HG03135 (cell line): ENCODE data around the gene SNX15.
"Not testable (repeated sequence)": the region's sequence is repeated elsewhere in the genome, so short reads cannot be mapped to it uniquely, and the experiment has no call there.

Source experiments
- ATAC-seq: cut with Tn5 transposase; IDR thresholded peaks from one replicate; pipeline ENCODE4 v1.9.1; 2021; ENCODE audit warnings: mild to moderate bottlenecking, moderate library complexity; ENCODE audit not compliant: unreplicated experiment

The SNX15 gene

DNA sequence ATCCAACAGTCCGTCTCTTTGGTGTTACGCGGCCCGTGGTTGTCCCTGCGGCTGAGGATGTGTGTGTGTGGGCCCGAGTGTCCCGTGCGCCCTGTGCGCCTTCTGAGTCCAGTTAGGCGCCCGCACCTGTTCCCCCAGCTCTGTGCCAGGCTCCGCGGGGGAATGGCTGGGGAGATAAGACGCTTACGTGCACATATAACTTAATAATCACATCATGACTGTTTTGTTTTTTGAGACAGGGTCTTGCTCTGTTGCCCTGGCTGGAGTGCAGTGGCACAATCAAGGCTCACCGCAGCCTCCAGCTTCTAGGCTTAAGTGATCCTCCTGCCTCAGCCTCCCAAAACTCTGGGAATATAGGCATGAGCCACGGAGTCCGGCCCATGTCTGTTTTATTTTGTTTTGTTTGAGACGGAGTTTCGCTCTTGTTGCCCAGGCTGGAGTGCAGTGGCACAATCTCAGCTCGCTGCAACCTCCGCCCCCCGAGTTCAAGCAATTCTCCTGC is 12.5 kb upstream of the SNX15 start:
- ATAC-seq, result no peak

DNA sequence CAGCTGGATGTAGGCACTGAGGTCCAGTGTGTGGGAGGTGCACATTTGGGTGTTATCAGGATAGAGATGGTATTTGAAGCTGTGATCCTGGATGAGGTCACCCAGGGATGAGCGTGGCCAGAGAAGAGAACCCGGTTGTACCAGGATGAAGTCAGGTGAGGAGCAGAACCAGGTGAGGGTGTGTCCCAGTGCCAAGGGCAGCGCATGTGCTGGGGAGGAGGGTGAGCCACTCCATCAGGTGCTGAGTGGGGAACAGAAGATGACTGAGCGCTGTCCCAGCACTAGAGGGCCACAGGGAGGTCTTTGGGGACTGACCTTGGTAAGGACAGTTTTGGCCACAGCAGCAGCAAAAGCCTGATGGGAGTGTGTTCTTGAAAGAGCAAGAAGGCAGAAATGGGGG is 10.5 kb upstream of the SNX15 start:
- ATAC-seq, result no peak

- no peak for ATAC-seq
These were observed 9.3 kb upstream of the SNX15 start for GRCh38 chr11:65017937-65018336.

DNA sequence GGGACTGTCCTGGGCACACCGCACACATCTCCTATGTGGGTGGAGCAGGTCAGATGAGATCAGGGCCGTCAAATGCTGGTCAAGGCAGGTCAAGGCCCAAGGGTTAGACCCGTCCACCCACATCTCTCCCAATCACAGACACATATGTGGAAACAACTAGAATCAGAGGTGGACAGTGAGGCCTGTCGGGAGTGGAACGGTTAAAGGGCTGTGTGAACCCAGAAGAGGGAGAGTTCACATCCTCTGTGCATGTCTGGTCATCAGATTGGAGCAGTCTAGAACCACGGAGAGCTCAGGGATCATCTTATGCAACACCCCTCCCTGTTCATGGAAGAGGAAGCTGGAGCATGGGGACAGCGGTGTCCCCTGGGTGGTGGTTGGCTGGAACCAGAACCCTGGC is 7.4 kb upstream of the SNX15 start:
- ATAC-seq, result no peak

DNA sequence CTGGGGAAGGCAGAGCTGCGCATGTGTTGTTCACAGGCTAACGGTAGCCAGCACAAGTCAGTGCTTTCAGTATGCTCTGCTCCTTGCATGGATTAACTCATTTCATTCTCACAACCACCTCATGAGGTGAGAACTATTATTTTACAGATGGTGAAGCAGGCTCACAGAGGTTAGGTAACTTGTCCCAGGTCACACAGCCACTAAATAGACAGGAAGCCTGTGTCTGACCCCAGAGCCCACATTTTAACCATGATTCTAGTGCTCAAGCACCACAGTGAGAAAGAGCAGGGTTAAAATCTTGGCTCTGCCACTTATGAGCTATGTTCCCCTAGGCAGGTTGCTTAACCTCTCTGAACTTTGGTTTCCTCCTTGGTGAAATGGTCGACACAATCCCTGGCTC is 6.2 kb upstream of the SNX15 start:
- no peak for ATAC-seq

- no peak for ATAC-seq
These were observed 5.7 kb upstream of the SNX15 start for GRCh38 chr11:65021509-65021908.

GRCh38 chr11:65023502-65023901 is 3.7 kb upstream of the SNX15 start:
- ATAC-seq, result not testable (repeated sequence)

GRCh38 chr11:65026810-65027209 is 429 bp upstream of the SNX15 start:
- ATAC-seq, result no peak

GRCh38 chr11:65032216-65032615 is 5.0 kb downstream of the SNX15 start:
- no peak for ATAC-seq

DNA sequence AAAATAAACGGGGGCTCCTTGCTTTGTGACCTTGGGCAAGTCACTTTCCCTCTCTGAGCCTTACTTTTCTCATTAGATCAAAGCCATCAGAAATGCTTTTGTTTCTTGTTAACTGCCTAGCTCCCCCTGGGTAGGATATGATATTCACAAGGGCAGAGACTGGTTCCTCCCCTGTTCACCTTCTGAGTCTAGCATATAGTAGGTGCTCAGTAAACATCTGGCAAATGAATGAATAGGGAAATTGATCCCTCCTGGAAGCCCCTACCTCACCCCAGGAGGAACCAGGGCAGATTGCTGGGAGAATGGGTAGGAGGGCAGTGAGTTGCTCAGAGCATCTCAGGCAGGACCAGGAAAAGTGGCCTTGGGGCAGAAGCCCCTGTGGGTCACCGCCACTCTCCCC is 7.2 kb downstream of the SNX15 start:
- no peak for ATAC-seq

DNA sequence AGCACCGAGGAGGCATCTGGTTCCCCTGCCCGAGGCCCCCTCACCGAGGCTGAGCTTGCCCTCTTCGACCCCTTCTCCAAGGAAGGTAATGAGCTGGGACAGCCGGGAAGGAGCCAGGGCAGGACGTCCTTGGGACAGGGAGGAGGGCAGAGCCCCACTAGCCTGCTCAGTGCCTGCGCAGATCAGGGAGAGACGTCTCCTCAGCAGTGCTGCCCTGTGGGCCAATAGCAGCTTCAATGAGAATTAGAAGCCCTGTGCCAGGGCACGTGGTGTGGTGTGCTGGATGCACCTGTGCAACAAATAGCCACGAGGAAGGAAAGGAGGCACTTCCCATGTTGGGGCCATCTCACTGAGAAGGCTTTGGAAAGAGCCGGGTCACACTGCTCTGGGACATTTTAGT is 8.3 kb downstream of the SNX15 start:
- ATAC-seq, result no peak

GRCh38 chr11:65036931-65037330 is 9.7 kb downstream of the SNX15 start:
- ATAC-seq, result no peak

GRCh38 chr11:65040520-65040846 is 13.2 kb downstream of the SNX15 start:
- ATAC-seq, result no peak

- peak; percentile 86 for ATAC-seq
These were observed 13.8 kb downstream of the SNX15 start, which contains the start of gene SAC3D1 for GRCh38 chr11:65040847-65041622. Gene SAC3D1 (plus strand): TSS chr11:65041210. CDS start chr11:65041293, 83 bp downstream.

DNA sequence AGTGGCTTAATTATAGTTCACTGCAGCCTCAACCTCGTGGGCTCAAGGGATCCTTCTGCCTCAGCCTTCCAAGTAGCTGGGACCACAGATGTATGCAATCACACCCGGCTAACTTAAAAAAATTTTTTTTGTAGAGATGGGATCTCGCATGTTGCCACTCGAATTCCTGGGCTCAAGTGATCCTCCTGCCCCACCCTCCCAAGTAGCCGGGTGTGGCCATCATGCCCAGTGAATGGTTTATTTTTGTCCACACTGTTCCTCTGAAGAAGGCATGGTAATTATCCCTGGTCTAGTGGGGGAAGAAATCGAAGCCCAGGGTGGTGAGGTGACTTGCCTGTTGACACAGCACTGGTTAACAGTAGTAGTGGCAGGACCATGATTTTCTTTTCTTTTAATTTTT is 15.7 kb downstream of the SNX15 start:
- no peak for ATAC-seq

- ATAC-seq, result no peak
These were observed 16.8 kb downstream of the SNX15 start for GRCh38 chr11:65043881-65044501.

DNA sequence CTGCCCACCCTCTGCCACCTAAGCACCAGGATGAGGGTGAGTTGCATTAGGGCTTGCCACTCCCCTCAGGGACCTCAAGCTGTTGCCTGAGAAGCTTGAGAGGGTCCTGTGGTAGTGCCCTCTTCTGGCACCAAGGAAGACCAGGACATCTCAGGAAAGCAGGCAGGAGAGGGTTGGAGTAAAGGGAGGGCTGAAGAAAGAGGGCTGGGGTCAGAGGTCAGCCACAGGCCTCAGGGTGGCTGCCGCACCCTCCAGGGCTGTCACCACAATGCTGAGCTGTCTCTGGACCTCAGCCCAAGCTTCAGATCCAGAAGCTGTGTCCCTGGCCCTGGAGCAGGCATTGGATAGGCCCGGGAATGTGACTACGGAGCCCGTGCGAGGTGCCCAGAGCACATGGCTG is 17.8 kb downstream of the SNX15 start:
- ATAC-seq, result no peak

- no peak for ATAC-seq
These were observed 18.5 kb downstream of the SNX15 start for GRCh38 chr11:65045728-65046127.

GRCh38 chr11:65047581-65048422 is 20.6 kb downstream of the SNX15 start:
- no peak for ATAC-seq

DNA sequence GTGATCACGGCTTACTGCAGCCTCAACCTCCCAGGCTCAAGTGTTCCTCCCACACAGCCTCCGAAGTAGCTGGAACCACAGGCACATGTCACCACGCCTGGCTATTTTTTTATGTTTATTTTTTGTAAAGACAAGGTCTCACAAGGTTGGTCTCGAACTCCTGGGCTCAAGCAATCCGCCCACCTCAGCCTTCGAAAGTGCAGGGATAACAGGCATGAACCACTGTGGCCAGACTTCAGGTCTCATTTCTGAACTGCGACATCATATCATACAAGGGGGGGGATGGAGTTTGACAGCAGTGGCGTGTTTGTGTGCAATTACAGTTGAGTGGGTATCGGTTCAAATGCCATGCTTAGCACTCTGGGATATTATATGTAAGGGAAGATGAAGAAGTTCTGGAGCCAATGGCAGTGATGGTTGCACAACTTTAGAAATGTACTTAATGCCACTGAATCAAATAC is 24.2 kb downstream of the SNX15 start:
- no peak for ATAC-seq

DNA sequence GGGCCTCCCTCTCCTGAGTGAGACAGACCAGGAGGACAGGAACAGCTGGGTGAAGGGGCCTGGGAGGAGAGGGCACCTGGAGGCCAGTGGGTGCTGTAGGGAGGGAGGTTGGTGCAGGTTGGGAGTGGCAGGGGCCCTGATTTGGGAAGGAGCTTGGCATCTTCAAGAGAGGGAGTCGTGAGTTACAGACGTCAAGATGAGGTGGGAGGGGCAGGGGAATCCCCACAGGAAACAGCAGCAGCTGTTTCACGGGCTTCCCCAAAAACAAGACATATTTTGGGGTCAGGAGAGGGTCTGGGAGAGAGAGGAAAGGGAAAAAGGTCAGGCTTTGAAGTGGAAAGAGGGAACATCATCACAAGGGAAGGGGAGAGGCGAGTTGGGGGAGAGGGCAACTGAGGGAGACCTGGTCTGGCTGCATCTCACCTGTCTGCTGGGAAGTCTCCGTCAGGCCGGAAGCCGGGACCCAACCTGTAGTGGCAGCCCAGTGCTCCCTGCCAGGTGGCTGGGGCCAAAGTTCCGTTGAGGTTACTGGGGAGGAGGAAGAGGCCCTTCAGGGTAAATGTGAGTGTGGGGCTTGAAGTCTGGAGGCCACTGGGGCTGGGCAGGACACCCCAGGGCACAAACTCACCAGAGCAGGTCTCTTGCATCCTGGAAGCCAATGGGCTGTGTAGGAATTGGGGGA is 26.7 kb downstream of the SNX15 start:
- ATAC-seq, result no peak
